ENCODE data around the gene MEGF6. TPM values are rescaled to one million over a fixed set of nuclear protein-coding genes. Genes with fewer than 3 reads are reported as not detected.

The MEGF6 gene
- total RNA-seq, 1 experiment from 2014 or later = 32.4 TPM

- peaks cover 17% of the 10 kb centered on the region for H3K27me3 Mint-ChIP-seq (ENCODE audit: unreplicated experiment)
- peak within 1 kb of the TSS; percentile 47 for H3K27ac Mint-ChIP-seq (ENCODE audit: unreplicated experiment)
- peak within 1 kb of the TSS; percentile 72 for H3K4me3 Mint-ChIP-seq (ENCODE audit: low read depth, unreplicated experiment)
- BruUV-seq (replicated peaks) = TSS peak; percentile 66
- H3K4me1 Mint-ChIP-seq (ENCODE audit: low read depth, unreplicated experiment) = peaks cover 20% of the 10 kb centered on the region
- H3K36me3 Mint-ChIP-seq (ENCODE audit: insufficient read depth, unreplicated experiment) = peaks cover 23% of the 10 kb centered on the region
- no peaks in the 10 kb centered on the region for H3K9me3 Mint-ChIP-seq (ENCODE audit: low read depth, unreplicated experiment)
- DNase-seq = peak; percentile 89
- peak; percentile 55 for TF ChIP-seq CTCF (IDR thresholded peaks at IDR 0.05; ENCODE audit: unreplicated experiment)
- CTCF ChIA-PET = interaction anchor here (0.6 to 3.2 kb wide), 10 partner anchors 10 to 167 kb away, joined by 3 to 41 read pairs (median 5); no protein-coding TSS in a partner anchor
- intact Hi-C loops (cut with micrococcal nuclease; ENCODE audit: unreplicated experiment) = loop anchor here (1.0 to 2.0 kb wide), 2 partner anchors 31 to 165 kb away; no protein-coding TSS in a partner anchor
Observed at GRCh38 chr1:3453891-3454810, 157.2 kb downstream of the MEGF6 start, which contains the start of gene ARHGEF16. Gene ARHGEF16 (plus strand): TSS chr1:3454665. CDS start chr1:3463085, 8,420 bp downstream.

GRCh38 chr1:3453203-3453761, 158.0 kb downstream of the MEGF6 start:
- H3K4me3 Mint-ChIP-seq (ENCODE audit: low read depth, unreplicated experiment) = peak overlapping the region; percentile 72
- peak; percentile 84 for TF ChIP-seq CTCF (IDR thresholded peaks at IDR 0.05; ENCODE audit: unreplicated experiment)
- DNase-seq = peak; percentile 86
- CTCF ChIA-PET = interaction anchor here (0.6 to 3.2 kb wide), 18 partner anchors 8 to 271 kb away, joined by 3 to 41 read pairs (median 4); no protein-coding TSS in a partner anchor
- no peak overlapping the region for H3K27ac Mint-ChIP-seq (ENCODE audit: unreplicated experiment)
- H3K36me3 Mint-ChIP-seq (ENCODE audit: insufficient read depth, unreplicated experiment) = peaks cover 23% of the 10 kb centered on the region
- H3K4me1 Mint-ChIP-seq (ENCODE audit: low read depth, unreplicated experiment) = peaks cover 11% of the 10 kb centered on the region
- peaks cover 18% of the 10 kb centered on the region for H3K27me3 Mint-ChIP-seq (ENCODE audit: unreplicated experiment)
- intact Hi-C loops (cut with micrococcal nuclease; ENCODE audit: unreplicated experiment) = loop anchor here (1.0 to 2.0 kb wide), 2 partner anchors 32 to 166 kb away; no protein-coding TSS in a partner anchor
- BruUV-seq (replicated peaks) = no TSS peak
- no peaks in the 10 kb centered on the region for H3K9me3 Mint-ChIP-seq (ENCODE audit: low read depth, unreplicated experiment)

- peaks cover 8% of the 10 kb centered on the region for H3K4me1 Mint-ChIP-seq (ENCODE audit: low read depth, unreplicated experiment)
- BruUV-seq (replicated peaks) = no TSS peak
- peaks cover 18% of the 10 kb centered on the region for H3K27me3 Mint-ChIP-seq (ENCODE audit: unreplicated experiment)
- H3K9me3 Mint-ChIP-seq (ENCODE audit: low read depth, unreplicated experiment) = no peaks in the 10 kb centered on the region
- no peak for TF ChIP-seq CTCF (IDR thresholded peaks at IDR 0.05; ENCODE audit: unreplicated experiment)
- DNase-seq = no peak
- no peak overlapping the region for H3K4me3 Mint-ChIP-seq (ENCODE audit: low read depth, unreplicated experiment)
- H3K36me3 Mint-ChIP-seq (ENCODE audit: insufficient read depth, unreplicated experiment) = peaks cover 23% of the 10 kb centered on the region
- intact Hi-C loops (cut with micrococcal nuclease; ENCODE audit: unreplicated experiment) = loop anchor here (1.0 to 2.0 kb wide), 2 partner anchors 32 to 166 kb away; no protein-coding TSS in a partner anchor
- no peak overlapping the region for H3K27ac Mint-ChIP-seq (ENCODE audit: unreplicated experiment)
- CTCF ChIA-PET = interaction anchor here (0.7 to 3.2 kb wide), 16 partner anchors 8 to 272 kb away, joined by 3 to 41 read pairs (median 4); no protein-coding TSS in a partner anchor
Observed at GRCh38 chr1:3452866-3453175, 158.5 kb downstream of the MEGF6 start.

- no peak overlapping the region for H3K27ac Mint-ChIP-seq (ENCODE audit: unreplicated experiment)
- CTCF ChIA-PET = interaction anchor here (0.7 to 3.2 kb wide), 16 partner anchors 9 to 272 kb away, joined by 3 to 41 read pairs (median 4); no protein-coding TSS in a partner anchor
- H3K9me3 Mint-ChIP-seq (ENCODE audit: low read depth, unreplicated experiment) = no peaks in the 10 kb centered on the region
- H3K27me3 Mint-ChIP-seq (ENCODE audit: unreplicated experiment) = peaks cover 18% of the 10 kb centered on the region
- no peak for DNase-seq
- no TSS peak for BruUV-seq (replicated peaks)
- TF ChIP-seq CTCF (IDR thresholded peaks at IDR 0.05; ENCODE audit: unreplicated experiment) = no peak
- intact Hi-C loops (cut with micrococcal nuclease; ENCODE audit: unreplicated experiment) = loop anchor here (2.0 kb wide), 1 partner anchor 167 kb away; no protein-coding TSS in a partner anchor
- H3K4me3 Mint-ChIP-seq (ENCODE audit: low read depth, unreplicated experiment) = no peak overlapping the region
- peaks cover 18% of the 10 kb centered on the region for H3K36me3 Mint-ChIP-seq (ENCODE audit: insufficient read depth, unreplicated experiment)
- H3K4me1 Mint-ChIP-seq (ENCODE audit: low read depth, unreplicated experiment) = peaks cover 4% of the 10 kb centered on the region
Observed at GRCh38 chr1:3451994-3452865, 159.1 kb downstream of the MEGF6 start.

All from Calu3 (cell line).